Urinary bladder (tissue), 4 donors: ENCODE data around the gene CDSN. TPM values are rescaled to one million over a fixed set of nuclear protein-coding genes. Genes with fewer than 3 reads are reported as not detected.
"Not testable (repeated sequence)": the region's sequence is repeated elsewhere in the genome, so short reads cannot be mapped to it uniquely, and the experiment has no call there.

Experiments
- DNase-seq: peaks from one replicate; pipeline ENCODE4 v3.0.0-alpha.2; 2015; ENCODE audit errors: extremely low spot score
- H3K27ac ChIP-seq: one replicate; pipeline ENCODE4 v1.5.1; 2013; ENCODE audit warnings: low read depth, mild to moderate bottlenecking, moderate library complexity
- H3K36me3 ChIP-seq: one replicate; pipeline ENCODE4 v1.6.1; 2013; ENCODE audit warnings: mild to moderate bottlenecking, moderate library complexity; ENCODE audit not compliant: insufficient read depth
- H3K4me1 ChIP-seq: one replicate; pipeline ENCODE4 v1.6.1; 2013; ENCODE audit warnings: mild to moderate bottlenecking, moderate library complexity; ENCODE audit not compliant: insufficient read depth
- H3K4me3 ChIP-seq: one replicate; pipeline ENCODE4 v1.5.1; 2013; ENCODE audit warnings: low read depth, low read length
- WGBS: extraction: QIAGEN DNeasy Blood & Tissue Kit; methylation state at CpG from one replicate; pipeline ENCODE4 v1.1.7; 2013; 5-methylcytosine and 5-hydroxymethylcytosine counted together
- polyA plus RNA-seq: library from polyadenylated mRNA; stranded (reverse); fragments of 200-250 nt; gene quantifications from one replicate; pipeline ENCODE4 v1.2.3, GENCODE V29; 2013
- small RNA-seq: library from RNA; depleted of rRNA; stranded (forward); fragments of <200 nt; gene quantifications from one replicate; pipeline ENCODE3, GENCODE V24; 2014
- total RNA-seq: library from RNA; depleted of rRNA; stranded (reverse); fragments of >200 nt; gene quantifications from one replicate; pipeline ENCODE4 v1.2.3, GENCODE V29; 2014
- donor health status: healthy with polysubstance abuse.
- donor health status: healthy.

The CDSN gene
- total and polyA plus RNA-seq, 2 donors: not detected

DNA sequence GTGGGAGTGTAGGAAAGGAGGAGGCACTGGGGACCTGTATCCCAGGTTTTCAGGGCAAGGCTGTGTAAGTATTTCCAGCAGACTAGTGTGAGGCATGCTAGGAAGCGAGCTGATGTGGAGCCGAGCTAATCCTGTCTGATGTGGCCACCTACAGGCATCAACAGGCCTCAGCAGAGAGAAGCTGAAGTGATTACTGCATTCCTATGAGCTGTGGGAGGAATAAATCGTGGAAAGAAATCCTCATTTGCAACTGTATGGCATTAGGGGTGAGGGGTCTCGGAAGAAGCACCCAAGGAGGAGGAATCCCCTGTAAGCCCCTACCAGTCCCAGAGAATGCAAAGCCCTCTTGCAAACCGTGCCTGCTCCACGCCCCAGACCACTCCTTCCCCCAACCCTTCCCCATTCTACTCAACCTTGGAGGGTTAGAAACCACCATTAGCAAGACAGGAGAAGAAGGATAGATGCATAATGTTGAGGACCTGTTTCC, 49.5 kb downstream of the CDSN start:
- Histone ChIP-seq H3K4me3 (no peak overlapping the region), H3K36me3 (no peaks in the 10 kb centered on the region), H3K27ac (no peak overlapping the region), H3K4me1 (no peaks in the 10 kb centered on the region)
- no peak for DNase-seq
- 46% methylated on average over 6 of the region's 6 CpGs for WGBS

DNA sequence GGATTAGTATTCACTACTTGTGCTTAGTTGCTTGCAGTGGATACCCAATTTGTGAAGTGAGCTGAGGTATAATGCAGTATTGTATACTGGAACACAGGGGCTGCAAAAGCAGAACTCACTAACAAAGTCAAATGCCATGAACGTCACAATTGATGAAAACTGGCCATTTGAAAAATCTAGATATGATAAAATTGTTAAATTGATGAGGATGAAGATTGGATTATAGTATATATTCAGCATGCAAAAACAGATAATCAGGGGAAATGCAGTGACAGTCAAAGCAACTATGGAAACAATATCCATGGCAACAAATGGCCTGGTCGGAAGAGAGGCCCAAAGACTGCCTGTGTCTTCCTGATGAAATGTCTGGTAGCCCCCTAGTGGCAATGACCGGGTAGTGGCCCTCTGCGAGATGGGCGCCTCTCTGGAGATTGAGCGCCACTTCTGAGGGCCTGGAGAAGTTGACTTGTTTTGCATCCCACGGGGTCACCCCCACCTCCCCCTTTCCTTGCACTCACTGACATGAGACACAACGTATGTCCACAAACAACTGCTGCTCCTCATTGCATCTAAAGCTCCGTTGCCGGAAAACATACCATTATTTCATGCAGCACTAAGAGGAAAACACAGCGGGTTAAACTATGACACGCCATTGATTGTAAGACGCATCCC, 51.4 kb downstream of the CDSN start:
- no peaks in the 10 kb centered on the region for H3K4me1 ChIP-seq
- no peak overlapping the region for H3K4me3 ChIP-seq
- H3K36me3 ChIP-seq: no peaks in the 10 kb centered on the region
- H3K27ac ChIP-seq: no peak overlapping the region
- DNase-seq: no peak
- 51% methylated on average over 13 of the region's 13 CpGs for WGBS

DNA sequence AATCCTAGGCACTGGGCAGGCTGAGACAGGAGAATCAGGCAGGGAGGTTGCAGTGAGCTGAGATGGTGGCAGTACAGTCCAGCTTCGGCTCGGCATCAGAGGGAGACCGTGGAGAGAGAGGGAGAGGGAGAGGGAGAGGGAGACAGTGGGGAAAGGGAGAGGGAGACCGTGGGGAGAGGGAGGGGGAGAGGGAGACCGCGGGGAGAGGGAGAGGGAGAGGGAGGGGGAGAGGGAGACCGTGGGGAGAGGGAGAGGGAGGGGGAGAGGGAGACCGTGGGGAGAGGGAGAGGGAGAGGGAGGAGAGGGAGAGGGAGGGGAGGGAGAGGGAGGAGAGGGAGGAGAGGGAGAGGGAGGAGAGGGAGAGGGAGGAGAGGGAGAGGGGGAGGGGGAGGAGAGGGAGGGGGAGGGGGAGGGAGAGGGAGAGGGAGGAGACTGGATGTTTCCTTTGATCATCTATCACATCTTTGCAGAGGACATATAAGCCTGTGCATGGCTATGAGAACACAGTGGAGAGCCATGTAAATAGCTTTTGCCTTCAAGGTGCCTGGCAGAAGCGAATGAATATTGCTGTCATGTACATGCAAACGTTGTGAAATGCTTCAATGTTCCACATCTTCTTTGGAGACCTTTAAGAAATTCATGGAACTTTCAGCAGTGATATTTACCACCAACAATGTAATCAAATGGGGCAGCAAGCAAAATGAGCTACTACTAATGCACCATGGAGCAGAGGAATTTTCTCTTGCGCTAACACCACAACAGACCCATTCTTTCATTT, 52.2 kb downstream of the CDSN start:
- not testable (repeated sequence) for DNase-seq, H3K4me1 ChIP-seq, H3K27ac ChIP-seq, H3K4me3 ChIP-seq, H3K36me3 ChIP-seq
- WGBS: 51% methylated on average over 7 of the region's 11 CpGs

- H3K4me1 ChIP-seq, DNase-seq, H3K36me3 ChIP-seq, H3K27ac ChIP-seq, H3K4me3 ChIP-seq: not testable (repeated sequence)
- 90% methylated on average over 26 of the region's 32 CpGs for WGBS
These were observed 53.2 kb downstream of the CDSN start for GRCh38 chr6:31067028-31067427.

DNA sequence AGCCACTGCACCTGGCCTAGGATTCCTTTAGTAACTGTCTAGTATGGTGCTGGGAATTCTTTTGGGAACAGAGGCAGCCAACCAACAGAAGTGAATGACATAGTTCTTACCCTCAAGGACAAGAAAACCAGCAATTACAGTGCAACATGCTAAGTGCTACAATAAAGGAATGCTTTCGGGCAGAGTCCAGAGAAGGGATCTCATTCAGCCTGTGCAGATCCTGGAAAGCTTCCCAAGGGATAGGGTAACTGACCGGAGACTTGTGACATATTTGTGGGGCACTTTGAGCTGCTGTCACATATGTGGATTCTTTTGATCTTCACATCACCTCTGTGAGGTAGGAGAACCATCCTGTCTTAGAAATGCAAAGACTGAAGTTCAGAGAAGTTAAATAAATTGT, 54.7 kb downstream of the CDSN start:
- Histone ChIP-seq H3K36me3 (no peaks in the 10 kb centered on the region), H3K4me3 (no peak overlapping the region), H3K27ac (no peak overlapping the region), H3K4me1 (no peaks in the 10 kb centered on the region)
- DNase-seq: no peak
- 74% methylated on average over 2 of the region's 2 CpGs for whole genome bisulfite sequencing

Small RNA genes within 50 kb of the gene (small RNA-seq; reads per million reads assigned to genes)
- gene POLR2LP1 (not detected), gene RNU6-1133P (not detected)

Other genes starting within 250 kb of the CDSN start
- 33.8 TPM for gene DDR1, start 235.9 kb downstream of the CDSN start, total RNA-seq
- 44.7 TPM for gene DDR1, start 235.9 kb downstream of the CDSN start, polyA plus RNA-seq
- 26.2 TPM for gene GTF2H4, start 212.2 kb downstream of the CDSN start, total RNA-seq
- 25.7 TPM for gene GTF2H4, start 212.2 kb downstream of the CDSN start, polyA plus RNA-seq
- 14.4 TPM for gene VARS2, start 206.2 kb downstream of the CDSN start, total RNA-seq
- gene VARS2, start 206.2 kb downstream of the CDSN start, polyA plus RNA-seq: 10.3 TPM
- gene SFTA2, start 188.3 kb downstream of the CDSN start, total RNA-seq: not detected
- gene SFTA2, start 188.3 kb downstream of the CDSN start, polyA plus RNA-seq: not detected
- not detected for gene MUCL3, start 179.5 kb downstream of the CDSN start, total RNA-seq
- not detected for gene MUCL3, start 179.5 kb downstream of the CDSN start, polyA plus RNA-seq
- gene MUC21, start 136.7 kb downstream of the CDSN start, total RNA-seq: not detected
- gene MUC21, start 136.7 kb downstream of the CDSN start, polyA plus RNA-seq: not detected
- gene MUC22, start 110.0 kb downstream of the CDSN start, total RNA-seq: not detected
- not detected for gene MUC22, start 110.0 kb downstream of the CDSN start, polyA plus RNA-seq
- gene C6orf15, start 7.9 kb downstream of the CDSN start, total RNA-seq: not detected
- not detected for gene C6orf15, start 7.9 kb downstream of the CDSN start, polyA plus RNA-seq
- gene PSORS1C1, start 5.6 kb downstream of the CDSN start, total RNA-seq: 0.48 TPM
- 6.8 TPM for gene PSORS1C1, start 5.6 kb downstream of the CDSN start, polyA plus RNA-seq
- not detected for gene PSORS1C2, start 18.6 kb upstream of the CDSN start, total RNA-seq
- gene PSORS1C2, start 18.6 kb upstream of the CDSN start, polyA plus RNA-seq: not detected
- 18.2 TPM for gene CCHCR1, start 37.4 kb upstream of the CDSN start, total RNA-seq
- gene CCHCR1, start 37.4 kb upstream of the CDSN start, polyA plus RNA-seq: 16.0 TPM
- 12.7 TPM for gene TCF19, start 38.1 kb upstream of the CDSN start, total RNA-seq
- gene TCF19, start 38.1 kb upstream of the CDSN start, polyA plus RNA-seq: 7.9 TPM
- 3.0 TPM for gene POU5F1, start 50.2 kb upstream of the CDSN start, total RNA-seq
- 4.4 TPM for gene POU5F1, start 50.2 kb upstream of the CDSN start, polyA plus RNA-seq
- gene HLA-C, start 151.6 kb upstream of the CDSN start, total RNA-seq: 108 TPM
- gene HLA-C, start 151.6 kb upstream of the CDSN start, polyA plus RNA-seq: 351 TPM
- gene HLA-B, start 236.7 kb upstream of the CDSN start, total RNA-seq: 234 TPM
- 1,074 TPM for gene HLA-B, start 236.7 kb upstream of the CDSN start, polyA plus RNA-seq